8988T (cell line): ENCODE results near the gene TRHDE.

Source experiments
- DNase-seq: peaks from one replicate; pipeline ENCODE4 v3.0.0; 2011

Gene TRHDE

GRCh38 chr12:72323881-72324280 lies 51.7 kb downstream of the TRHDE start:
- DNase-seq = no peak

- DNase-seq = no peak
Measured at GRCh38 chr12:72330301-72330700, 58.1 kb downstream of the TRHDE start.

- DNase-seq = no peak
Measured at GRCh38 chr12:72330784-72331183, 58.6 kb downstream of the TRHDE start.

GRCh38 chr12:72337382-72337781 lies 65.2 kb downstream of the TRHDE start:
- no peak for DNase-seq

GRCh38 chr12:72337946-72338345 lies 65.8 kb downstream of the TRHDE start:
- no peak for DNase-seq

- no peak for DNase-seq
Measured at GRCh38 chr12:72338437-72338836, 66.3 kb downstream of the TRHDE start.

GRCh38 chr12:72346363-72346944 lies 74.3 kb downstream of the TRHDE start:
- no peak for DNase-seq

- DNase-seq = no peak
Measured at GRCh38 chr12:72349491-72349890, 77.3 kb downstream of the TRHDE start.

GRCh38 chr12:72359416-72359815 lies 87.2 kb downstream of the TRHDE start:
- no peak for DNase-seq

GRCh38 chr12:72365151-72365550 lies 93.0 kb downstream of the TRHDE start:
- DNase-seq = no peak

GRCh38 chr12:72366255-72366654 lies 94.1 kb downstream of the TRHDE start:
- DNase-seq = no peak

- no peak for DNase-seq
Measured at GRCh38 chr12:72368298-72368697, 96.1 kb downstream of the TRHDE start.

- no peak for DNase-seq
Measured at GRCh38 chr12:72368719-72369422, 96.7 kb downstream of the TRHDE start.

- no peak for DNase-seq
Measured at GRCh38 chr12:72369423-72369959, 97.3 kb downstream of the TRHDE start.

GRCh38 chr12:72380441-72380840 lies 108.3 kb downstream of the TRHDE start:
- DNase-seq = no peak

GRCh38 chr12:72388322-72388721 lies 116.2 kb downstream of the TRHDE start:
- no peak for DNase-seq

GRCh38 chr12:72390146-72390545 lies 118.0 kb downstream of the TRHDE start:
- no peak for DNase-seq

GRCh38 chr12:72406111-72406510 lies 133.9 kb downstream of the TRHDE start:
- no peak for DNase-seq

GRCh38 chr12:72432037-72432604 lies 160.0 kb downstream of the TRHDE start:
- no peak for DNase-seq

GRCh38 chr12:72433298-72433697 lies 161.1 kb downstream of the TRHDE start:
- DNase-seq = no peak

- no peak for DNase-seq
Measured at GRCh38 chr12:72434999-72435398, 162.8 kb downstream of the TRHDE start.

GRCh38 chr12:72442217-72442616 lies 170.0 kb downstream of the TRHDE start:
- no peak for DNase-seq

GRCh38 chr12:72444125-72444524 lies 172.0 kb downstream of the TRHDE start:
- no peak for DNase-seq

GRCh38 chr12:72444566-72444965 lies 172.4 kb downstream of the TRHDE start:
- no peak for DNase-seq
